PC-3 (cell line): ENCODE measurements around the gene TMEM196. TPM values are rescaled to one million over a fixed set of nuclear protein-coding genes. Genes with fewer than 3 reads are reported as not detected.
A peak's percentile ranks its signal among the peaks of the same experiment; 100 is the strongest.

Experiments
- ATAC-seq: fragments of 200-7000 bp; cut with Tn5 transposase; 2 replicates; pipeline ENCODE4 v1.9.1; 2020; ENCODE audit warnings: mild to moderate bottlenecking, moderate library complexity
- Bru-seq: library from RNA; stranded (reverse); fragments of 400-500 nt; gene quantifications from one replicate; lab custom pipeline; 2021; lab: Mats Ljungman, UMichigan
- BruChase-seq, 2 experiments: library from RNA; stranded (reverse); fragments of 400-500 nt; gene quantifications; one replicate each; lab custom pipeline; 2021; lab: Mats Ljungman, UMichigan
- BruUV-seq: library from RNA; stranded (reverse); fragments of 400-500 nt; replicated peaks from 2 replicates; lab custom pipeline; 2021; lab: Mats Ljungman, UMichigan
- CTCF ChIA-PET: fragments of 300-600 bp; sonication (Branson Sonifier 250); formaldehyde crosslinking; loops from one replicate; lab custom pipeline; 2022; ENCODE audit warnings: antibody characterized with exemption; lab: Charles Lee
- POLR2A ChIA-PET: fragments of 300-600 bp; sonication (Branson Sonifier 250); formaldehyde crosslinking; loops from one replicate; lab custom pipeline; 2022; ENCODE audit warnings: antibody characterized with exemption; ENCODE audit not compliant: unreplicated experiment; lab: Charles Lee
- DNase-seq: peaks from one replicate; pipeline ENCODE4 v3.0.0-alpha.2; 2015
- H2AFZ ChIP-seq: fragments of 300-600 bp; sonication (generic); 2 replicates; pipeline ENCODE4 v1.6.0; 2016; ENCODE audit warnings: antibody characterized with exemption, low read length
- H3F3A ChIP-seq: fragments of 300-600 bp; sonication (generic); one replicate; pipeline ENCODE4 v1.6.0; 2017; ENCODE audit warnings: antibody characterized with exemption, low read length, control low read depth, mild to moderate bottlenecking; ENCODE audit not compliant: unreplicated experiment
- H3K27ac ChIP-seq: fragments of 300-600 bp; sonication (generic); 2 replicates; pipeline ENCODE4 v1.5.1; 2016; ENCODE audit warnings: mild to moderate bottlenecking, low read length
- H3K27me3 ChIP-seq: fragments of 300-600 bp; sonication (generic); 2 replicates; pipeline ENCODE4 v1.6.1; 2016; ENCODE audit warnings: low read length, mixed read lengths
- H3K36me3 ChIP-seq: fragments of 300-600 bp; sonication (generic); 2 replicates; pipeline ENCODE4 v1.6.1; 2016; ENCODE audit warnings: low read depth, mixed run types, low read length, mixed read lengths
- H3K4me1 ChIP-seq: fragments of 300-600 bp; sonication (generic); 2 replicates; pipeline ENCODE4 v1.5.1; 2016; ENCODE audit warnings: low read length; ENCODE audit not compliant: insufficient read depth
- H3K4me2 ChIP-seq: fragments of 300-600 bp; sonication (generic); 2 replicates; pipeline ENCODE4 v1.6.0; 2016; ENCODE audit warnings: low read length
- H3K4me3 ChIP-seq: fragments of 300-600 bp; sonication (generic); 2 replicates; pipeline ENCODE4 v1.5.1; 2016; ENCODE audit warnings: mild to moderate bottlenecking, low read length, mixed read lengths
- H3K79me2 ChIP-seq: fragments of 300-600 bp; sonication (generic); 2 replicates; pipeline ENCODE4 v1.6.1; 2017; ENCODE audit warnings: low read length, mixed read lengths
- H3K9ac ChIP-seq: fragments of 300-600 bp; sonication (generic); 2 replicates; pipeline ENCODE4 v1.6.0; 2016; ENCODE audit warnings: mild to moderate bottlenecking, low read length
- H3K9me2 ChIP-seq: fragments of 300-600 bp; sonication (generic); replicated peaks from 2 replicates; pipeline ENCODE4 v1.6.1; 2016; ENCODE audit warnings: mixed run types, low read length, mixed read lengths
- H3K9me3 ChIP-seq: fragments of 300-600 bp; sonication (generic); 2 replicates; pipeline ENCODE4 v1.6.1; 2016; ENCODE audit warnings: low read length, mixed read lengths
- H4K20me1 ChIP-seq: fragments of 300-600 bp; sonication (generic); 2 replicates; pipeline ENCODE4 v1.6.1; 2016; ENCODE audit warnings: low read length, mixed read lengths
- EZH2 ChIP-seq: fragments of 300-600 bp; sonication (generic); IDR thresholded peaks from one replicate; pipeline ENCODE4 v1.6.1; 2017; ENCODE audit warnings: antibody characterized with exemption, mild to moderate bottlenecking, low read length; ENCODE audit not compliant: unreplicated experiment
- EZH2phosphoT487 ChIP-seq: fragments of 300-600 bp; sonication (generic); IDR thresholded peaks from 2 replicates; pipeline ENCODE4 v1.6.1; 2018; ENCODE audit warnings: mild to moderate bottlenecking, antibody characterized with exemption, low read length, borderline replicate concordance
- intact Hi-C: fragments of 100-400 bp; cut with micrococcal nuclease; formaldehyde crosslinking; loops from 2 replicates; pipeline ENCODE4 v1.9.0; 2023
- long read RNA-seq: library from polyadenylated mRNA; unstranded; transcript quantifications from one replicate; pipeline ENCODE4 v2.0.0, GENCODE V29; 2021; ENCODE audit not compliant: unreplicated experiment
- total RNA-seq: library from RNA; depleted of rRNA; stranded (reverse); fragments of >200 nt; gene quantifications from 2 replicates; pipeline ENCODE4 v1.2.3, GENCODE V29; 2014; rRNA removed
- TF ChIP-seq, protein P1 (sequence below): fragments of 300-600 bp; sonication (generic); conservative IDR thresholded peaks from 2 replicates; pipeline ENCODE4 v1.5.1; 2017; ENCODE audit warnings: antibody characterized with exemption, low read depth, mild to moderate bottlenecking, low read length

Gene TMEM196
- not detected in 2 replicates for total RNA-seq
- percentile 3 among the genes with signal in this experiment for Bru-seq, nascent RNA
- percentile 2 among the genes with signal in this experiment for BruChase-seq, experiment 1, labeled RNA remaining after a 6-hour chase
- percentile 4 among the genes with signal in this experiment for BruChase-seq, experiment 2, labeled RNA remaining after a 2-hour chase
- long read RNA-seq, result 0 reads

DNA sequence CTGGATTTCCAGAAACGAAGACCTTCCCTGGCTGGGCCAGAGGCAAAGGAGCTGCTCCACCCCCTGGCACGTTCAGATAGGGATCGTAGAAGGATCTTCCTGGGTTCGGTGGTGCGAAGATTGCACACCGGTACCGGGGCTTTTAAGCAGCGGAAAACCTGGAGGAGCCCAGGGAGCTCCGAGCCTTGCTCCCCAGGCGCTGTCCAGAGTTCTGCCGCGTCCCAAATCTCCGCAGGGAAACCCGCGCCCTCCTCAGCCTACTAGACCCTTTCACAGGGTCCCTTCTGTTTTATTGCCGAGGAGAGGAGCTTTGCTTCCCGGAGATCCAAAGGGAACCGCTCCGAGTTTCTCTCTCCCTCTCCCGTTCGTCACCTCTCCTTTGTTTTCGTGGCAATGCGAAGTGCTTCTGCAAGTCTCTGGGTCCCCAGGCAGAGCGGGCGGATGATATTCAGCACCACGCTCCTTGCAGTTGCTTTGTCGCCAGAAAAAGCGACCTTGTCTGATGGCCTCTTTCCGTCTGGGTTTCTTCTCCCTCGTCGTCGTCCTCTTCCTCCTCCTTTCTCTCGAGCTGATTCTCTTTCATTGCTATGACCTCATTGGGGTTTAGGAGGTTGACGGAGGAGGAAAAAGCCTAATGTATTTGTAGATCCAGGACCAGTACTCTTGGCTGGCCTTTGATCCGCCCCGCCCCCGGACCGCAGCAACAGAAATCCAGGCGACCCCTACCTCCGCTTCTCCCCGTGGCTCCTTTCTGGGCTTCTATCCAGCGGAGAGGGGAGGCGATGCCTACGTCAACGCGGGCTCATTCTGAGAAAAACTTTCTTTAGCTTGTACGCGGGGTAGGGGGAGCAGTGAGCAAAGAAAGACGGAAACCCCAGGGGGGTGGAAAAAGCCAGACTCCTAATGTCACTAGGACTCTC lies at the start of gene TMEM196:
Gene TMEM196, minus strand, starts transcription at position 777 of the 920 bp plus-strand sequence. CDS start 921 bp downstream, outside the sequence.
- no peaks in the 10 kb centered on the region for H3K9me3 ChIP-seq
- no peaks in the 10 kb centered on the region for H3K9me2 ChIP-seq
- peak; percentile 54 for ATAC-seq
- H3K79me2 ChIP-seq, result no peaks in the 10 kb centered on the region
- ChIA-PET CTCF (no interaction called here), POLR2A (interaction anchor here (0.6 kb wide), 1 partner anchor 1314 kb away, joined by 5 read pairs; no protein-coding TSS in a partner anchor)
- no peaks in the 10 kb centered on the region for H3K4me1 ChIP-seq
- no peak for TF ChIP-seq EZH2phosphoT487
- TF ChIP-seq, protein P1, sequence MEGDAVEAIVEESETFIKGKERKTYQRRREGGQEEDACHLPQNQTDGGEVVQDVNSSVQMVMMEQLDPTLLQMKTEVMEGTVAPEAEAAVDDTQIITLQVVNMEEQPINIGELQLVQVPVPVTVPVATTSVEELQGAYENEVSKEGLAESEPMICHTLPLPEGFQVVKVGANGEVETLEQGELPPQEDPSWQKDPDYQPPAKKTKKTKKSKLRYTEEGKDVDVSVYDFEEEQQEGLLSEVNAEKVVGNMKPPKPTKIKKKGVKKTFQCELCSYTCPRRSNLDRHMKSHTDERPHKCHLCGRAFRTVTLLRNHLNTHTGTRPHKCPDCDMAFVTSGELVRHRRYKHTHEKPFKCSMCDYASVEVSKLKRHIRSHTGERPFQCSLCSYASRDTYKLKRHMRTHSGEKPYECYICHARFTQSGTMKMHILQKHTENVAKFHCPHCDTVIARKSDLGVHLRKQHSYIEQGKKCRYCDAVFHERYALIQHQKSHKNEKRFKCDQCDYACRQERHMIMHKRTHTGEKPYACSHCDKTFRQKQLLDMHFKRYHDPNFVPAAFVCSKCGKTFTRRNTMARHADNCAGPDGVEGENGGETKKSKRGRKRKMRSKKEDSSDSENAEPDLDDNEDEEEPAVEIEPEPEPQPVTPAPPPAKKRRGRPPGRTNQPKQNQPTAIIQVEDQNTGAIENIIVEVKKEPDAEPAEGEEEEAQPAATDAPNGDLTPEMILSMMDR, result no peak
- DNase-seq, result peak; percentile 10
- H3K27ac ChIP-seq, result no peak within 1 kb of the TSS
- no peaks in the 10 kb centered on the region for H3K36me3 ChIP-seq
- H3K4me2 ChIP-seq, result peak within 1 kb of the TSS; percentile 52
- H3K4me3 ChIP-seq, result no peak within 1 kb of the TSS; the same call in 1 of the 2 replicates
- H2AFZ ChIP-seq, result peak within 1 kb of the TSS; percentile 35
- H3K9ac ChIP-seq, result no peak within 1 kb of the TSS
- H3K27me3 ChIP-seq, result no peaks in the 10 kb centered on the region
- no TSS peak for BruUV-seq
- intact Hi-C loops, result no loop called here
- no peaks in the 10 kb centered on the region for H4K20me1 ChIP-seq
- no peaks in the 10 kb centered on the region for H3F3A ChIP-seq

DNA sequence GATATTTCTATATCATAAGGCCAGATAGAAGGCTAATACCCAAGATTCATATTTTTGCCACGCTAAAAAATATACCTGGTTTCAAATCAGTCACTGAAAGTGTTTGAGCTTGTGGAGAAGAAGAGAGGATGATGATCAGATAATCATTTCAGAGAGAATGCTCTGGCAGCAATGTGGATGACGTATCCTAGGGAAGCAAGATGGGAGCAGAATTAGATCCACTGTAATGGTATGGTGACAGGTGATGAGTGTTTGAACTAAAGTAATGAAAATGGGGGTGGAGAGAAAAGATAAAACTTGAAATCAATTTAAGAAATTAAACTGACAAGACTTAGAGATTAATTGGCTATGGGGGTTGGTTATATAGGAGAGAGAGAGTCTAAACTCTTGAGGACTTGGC lies 42.7 kb upstream of the TMEM196 start:
- POLR2A ChIA-PET, result no interaction called here
- Histone ChIP-seq H3K9me3 (no peaks in the 10 kb centered on the region), H2AFZ (no peak overlapping the region), H3K4me3 (no peak overlapping the region), H4K20me1 (no peaks in the 10 kb centered on the region), H3K9ac (no peak overlapping the region), H3K9me2 (no peaks in the 10 kb centered on the region), H3F3A (no peaks in the 10 kb centered on the region), H3K27ac (no peak overlapping the region), H3K79me2 (no peaks in the 10 kb centered on the region), H3K36me3 (no peaks in the 10 kb centered on the region), H3K27me3 (no peaks in the 10 kb centered on the region), H3K4me2 (no peak overlapping the region), H3K4me1 (no peaks in the 10 kb centered on the region)
- TF ChIP-seq, protein P1, result no peak
- TF ChIP-seq EZH2 (no peak), EZH2phosphoT487 (no peak)
- intact Hi-C loops, result no loop called here
- CTCF ChIA-PET, result no interaction called here
- no peak for ATAC-seq
- DNase-seq, result no peak
- no TSS peak for BruUV-seq
